Effector CD8-positive, alpha-beta T cell (primary cell): ENCODE measurements around the gene TRIM8.

ENCODE experiments used
- DNase-seq: peaks from one replicate; lab custom pipeline; 2025; lab: John Stamatoyannopoulos, UW
- total RNA-seq, 4 experiments: gene quantifications; one replicate each; lab custom pipeline; 2026; lab: John Stamatoyannopoulos, UW

The TRIM8 gene
- 61.6 to 96.3 (median 71.0) reads per million in 4 experiments for total RNA-seq

GRCh38 chr10:102644066-102644645, at the start of gene TRIM8:
TRIM8 (plus strand) TSS chr10:102644479; CDS start chr10:102644618, 139 bp downstream.
- DNase-seq: no peak

- DNase-seq: no peak
Measured at GRCh38 chr10:102595293-102595692, 49.0 kb upstream of the TRIM8 start.

- no peak for DNase-seq
Measured at GRCh38 chr10:102595897-102596296, 48.4 kb upstream of the TRIM8 start.

- no peak for DNase-seq
Measured at GRCh38 chr10:102596506-102596971, 47.7 kb upstream of the TRIM8 start.

GRCh38 chr10:102597131-102597991, 46.9 kb upstream of the TRIM8 start:
- DNase-seq: no peak

GRCh38 chr10:102598243-102598642, 46.0 kb upstream of the TRIM8 start:
- DNase-seq: no peak

GRCh38 chr10:102599565-102600327, 44.5 kb upstream of the TRIM8 start:
- no peak for DNase-seq

GRCh38 chr10:102600816-102601215, 43.5 kb upstream of the TRIM8 start:
- no peak for DNase-seq

GRCh38 chr10:102601639-102602038, 42.6 kb upstream of the TRIM8 start:
- no peak for DNase-seq

- DNase-seq: no peak
Measured at GRCh38 chr10:102602272-102603045, 41.8 kb upstream of the TRIM8 start.

- no peak for DNase-seq
Measured at GRCh38 chr10:102603946-102604345, 40.3 kb upstream of the TRIM8 start.

GRCh38 chr10:102604439-102604841, 39.8 kb upstream of the TRIM8 start:
- DNase-seq: no peak

- DNase-seq: no peak
Measured at GRCh38 chr10:102605712-102606111, 38.6 kb upstream of the TRIM8 start.

GRCh38 chr10:102608487-102608886, 35.8 kb upstream of the TRIM8 start:
- no peak for DNase-seq

- no peak for DNase-seq
Measured at GRCh38 chr10:102610441-102610887, 33.8 kb upstream of the TRIM8 start.

GRCh38 chr10:102611514-102612087, 32.7 kb upstream of the TRIM8 start:
- DNase-seq: no peak

GRCh38 chr10:102612964-102613275, 31.4 kb upstream of the TRIM8 start:
- DNase-seq: peak; percentile 49

- DNase-seq: no peak
Measured at GRCh38 chr10:102613286-102613685, 31.0 kb upstream of the TRIM8 start.

GRCh38 chr10:102613785-102614184, 30.5 kb upstream of the TRIM8 start:
- no peak for DNase-seq

- DNase-seq: no peak
Measured at GRCh38 chr10:102614888-102615287, 29.4 kb upstream of the TRIM8 start.

- no peak for DNase-seq
Measured at GRCh38 chr10:102615361-102615760, 28.9 kb upstream of the TRIM8 start.
